HG03045 (cell line): ENCODE measurements around the gene ZEB2.

Experiments used
- ATAC-seq: cut with Tn5 transposase; IDR thresholded peaks from one replicate; pipeline ENCODE4 v1.9.1; 2021; ENCODE audit warnings: mild to moderate bottlenecking, moderate library complexity; ENCODE audit not compliant: unreplicated experiment

Gene ZEB2

DNA sequence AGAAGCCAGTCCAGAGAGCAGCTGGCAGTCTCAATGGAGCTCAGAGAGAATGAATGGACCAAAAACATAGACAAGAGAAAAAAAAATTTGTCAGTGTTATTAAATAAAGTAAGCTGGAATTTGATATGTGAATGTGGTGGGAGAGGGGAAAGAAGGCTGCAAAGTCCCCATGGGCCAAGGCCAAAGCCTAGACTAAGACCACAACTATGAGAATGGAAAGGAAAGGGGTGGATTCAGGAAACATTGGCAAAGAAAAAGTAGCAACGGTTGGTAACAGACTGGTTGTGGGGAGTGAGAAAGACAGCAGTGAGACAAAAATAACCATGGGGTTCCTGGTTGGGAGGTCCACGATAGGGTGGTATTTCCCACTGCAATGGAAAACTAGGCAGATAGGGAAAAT lies 47.0 kb downstream of the ZEB2 start:
- ATAC-seq = no peak

DNA sequence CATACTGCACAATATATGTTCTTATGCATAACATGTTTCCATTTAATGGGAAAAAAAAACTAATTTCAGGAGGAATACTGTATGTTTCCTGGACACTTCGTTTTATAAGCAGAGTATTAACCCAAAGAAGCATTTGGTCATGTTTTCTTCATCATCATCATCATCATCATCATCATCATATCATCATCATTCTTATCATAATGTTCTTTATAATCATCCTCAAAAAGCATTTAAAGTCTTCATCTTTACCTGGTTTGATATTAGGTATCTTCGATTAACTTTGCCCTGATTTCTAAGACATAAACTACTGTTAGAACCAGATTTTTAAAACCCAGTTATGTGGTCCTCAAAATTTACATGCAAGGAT lies 47.9 kb downstream of the ZEB2 start:
- no peak for ATAC-seq

DNA sequence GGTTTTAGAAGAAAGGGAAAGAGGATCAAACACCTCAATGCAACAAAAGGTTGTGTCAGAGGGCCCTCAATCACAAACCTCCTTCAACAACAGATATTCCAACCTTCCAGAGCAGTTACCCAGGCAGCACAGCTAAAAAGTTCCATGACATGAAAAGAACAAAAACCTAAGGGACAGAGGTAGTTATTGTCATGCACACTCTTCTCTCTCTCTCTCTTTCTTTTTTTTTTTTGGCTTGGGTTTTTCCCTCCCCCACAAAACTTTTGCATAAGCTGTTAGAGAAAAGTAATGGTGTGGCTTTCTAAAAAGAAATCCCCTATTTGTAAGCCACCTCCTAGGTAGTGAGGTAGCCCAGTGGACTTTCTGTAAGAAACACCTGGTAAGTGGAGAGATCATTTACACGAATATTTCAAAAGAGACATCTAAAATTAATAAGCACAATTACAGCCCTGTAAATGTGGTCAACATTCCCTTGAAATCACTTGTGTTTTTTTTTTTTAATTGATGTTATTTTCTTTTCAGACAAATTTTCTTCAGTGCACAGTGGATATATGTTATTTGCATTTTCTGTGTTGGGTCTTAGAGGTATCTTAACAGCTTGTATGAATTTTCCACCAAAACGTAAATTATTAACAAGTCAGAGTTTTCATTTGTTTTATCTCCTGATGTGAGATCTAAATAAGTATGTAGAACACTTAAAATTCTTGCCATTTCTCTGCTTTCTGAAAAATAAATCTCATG lies 48.4 kb downstream of the ZEB2 start:
- ATAC-seq = peak; percentile 92

DNA sequence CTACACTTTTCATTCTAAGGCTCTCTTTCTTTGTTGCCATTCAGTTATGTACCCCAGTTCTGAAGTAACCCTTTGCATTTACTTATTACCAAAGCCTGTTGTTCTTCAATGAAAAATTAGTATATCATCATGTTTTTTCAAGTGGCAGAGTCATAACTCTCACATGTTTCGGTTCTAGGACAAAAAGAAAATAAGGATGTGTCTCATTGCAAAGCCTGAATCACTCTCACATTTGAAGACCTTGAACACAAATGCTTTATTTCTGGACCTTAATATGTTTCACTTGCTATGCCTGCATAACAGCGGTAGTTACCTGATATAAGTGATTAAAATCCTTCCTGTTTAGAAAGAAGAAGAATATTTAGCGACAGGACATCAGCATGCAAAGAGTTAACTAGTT lies 49.1 kb downstream of the ZEB2 start:
- no peak for ATAC-seq

DNA sequence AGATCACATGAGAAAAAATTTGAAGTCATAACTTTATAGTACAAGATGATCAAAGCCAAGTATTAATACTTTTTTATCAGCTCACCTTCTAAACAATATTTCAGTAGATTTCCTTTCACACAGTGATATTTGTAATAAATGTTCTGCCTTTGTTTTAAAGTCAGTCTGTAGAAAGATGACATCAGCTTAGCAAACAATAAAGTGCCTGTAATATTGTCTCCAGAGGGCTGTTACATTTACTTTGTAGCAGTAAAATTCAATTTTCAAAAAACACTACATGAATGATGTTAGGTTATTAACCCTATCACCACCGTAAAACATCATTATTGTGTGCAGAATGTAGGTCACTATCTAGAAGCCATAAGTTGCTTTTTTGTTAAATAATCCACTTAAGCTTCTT lies 49.6 kb downstream of the ZEB2 start:
- ATAC-seq = no peak

DNA sequence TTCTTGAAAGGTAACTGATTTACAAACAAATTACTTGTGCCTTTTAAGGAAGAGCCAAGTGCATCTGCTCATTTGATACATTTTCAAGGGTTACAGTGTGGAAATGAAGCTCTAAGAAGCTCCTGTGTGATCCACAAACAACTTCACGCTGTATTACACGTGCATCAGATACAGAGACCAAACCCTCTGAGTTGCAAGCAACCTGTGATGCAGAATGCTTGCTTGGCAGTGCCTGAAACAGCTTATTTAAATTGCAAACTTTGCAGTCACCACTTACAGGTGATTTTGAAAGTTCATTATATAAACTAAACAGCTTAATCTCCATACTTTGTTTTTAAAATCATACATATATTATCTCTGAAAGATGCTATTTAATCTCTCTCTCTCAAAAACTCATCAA lies 50.1 kb downstream of the ZEB2 start:
- no peak for ATAC-seq

DNA sequence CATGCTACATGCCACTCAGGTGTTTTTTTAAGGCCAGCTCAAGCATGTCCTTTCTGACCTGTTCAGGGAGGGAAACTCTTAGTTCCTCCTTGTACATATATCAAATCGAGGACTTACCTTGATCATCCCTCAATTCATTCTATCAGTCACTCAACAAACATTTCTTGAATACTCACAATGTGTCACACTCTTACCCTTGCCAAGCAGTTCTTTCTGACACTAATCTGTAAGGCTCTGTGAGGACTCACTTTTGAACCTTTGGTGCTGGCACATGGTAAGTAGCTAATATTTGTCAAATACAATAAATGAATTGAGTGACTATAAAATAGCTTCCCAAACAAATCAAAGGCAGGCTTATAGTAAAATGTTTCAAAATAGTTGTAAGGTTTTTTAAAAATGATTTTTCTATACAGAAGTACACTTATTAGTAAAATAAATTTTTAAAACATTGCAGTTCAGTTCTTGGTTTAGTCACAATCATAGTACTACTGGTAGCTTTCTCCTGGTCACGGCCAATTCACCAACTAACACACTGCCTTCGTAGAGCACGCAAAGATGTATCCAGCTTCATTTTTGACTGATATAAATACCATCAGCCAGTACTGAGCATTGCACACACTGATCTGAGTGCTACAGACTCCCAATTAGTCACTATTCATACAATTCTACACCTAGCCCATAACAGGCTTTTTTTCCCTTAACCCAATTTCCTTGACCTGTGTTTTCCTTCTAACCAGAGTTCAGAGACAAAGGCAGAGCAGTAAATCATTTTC lies 50.9 kb downstream of the ZEB2 start:
- ATAC-seq = no peak

DNA sequence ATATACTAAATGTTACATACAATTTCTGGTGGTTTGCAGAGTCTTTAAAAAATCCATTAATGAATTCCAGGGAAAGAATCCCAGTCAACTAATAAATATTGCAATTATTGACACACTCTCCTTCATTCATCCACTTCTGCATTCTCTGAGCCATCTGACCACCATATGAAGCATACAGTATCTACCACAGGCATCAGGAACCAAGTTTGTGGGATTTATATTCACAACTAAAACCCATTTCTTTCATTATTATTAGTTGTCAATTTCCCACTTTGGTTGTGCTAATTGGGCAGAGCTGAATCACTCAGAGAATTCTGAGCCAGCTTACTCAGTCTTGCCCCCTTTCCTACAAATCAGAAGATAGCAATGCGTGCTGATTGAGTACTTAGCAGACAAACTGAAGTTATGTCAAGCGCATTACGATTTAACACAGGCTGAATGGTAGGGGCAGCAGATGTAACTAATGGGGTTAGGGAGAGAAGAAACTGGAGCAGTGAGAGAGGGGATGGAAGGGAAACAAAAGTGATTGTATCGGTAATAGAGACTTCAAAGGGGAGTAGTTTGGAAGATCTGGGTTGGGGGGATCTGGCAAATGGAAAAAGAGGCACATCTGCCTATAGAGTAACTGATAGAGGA lies 52.3 kb downstream of the ZEB2 start:
- no peak for ATAC-seq

DNA sequence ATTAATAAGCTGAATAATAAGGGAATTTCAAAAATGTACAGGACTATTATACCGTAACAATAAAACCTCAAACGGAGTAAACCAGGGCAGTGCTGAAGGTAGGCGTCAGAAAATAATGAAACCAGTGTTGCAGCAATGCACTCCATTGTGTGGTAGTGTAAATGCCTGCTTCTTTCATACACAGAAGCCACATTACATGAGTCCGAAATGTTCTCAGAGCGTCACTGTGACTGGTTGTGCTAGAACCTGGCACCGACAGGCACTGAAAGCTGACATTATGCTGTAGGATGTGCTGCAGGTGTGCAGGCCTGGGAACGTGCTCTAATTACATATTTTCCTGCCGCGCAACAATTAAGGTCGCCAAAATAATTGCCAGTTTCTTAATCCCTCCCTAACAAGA lies 53.3 kb downstream of the ZEB2 start:
- ATAC-seq = no peak

DNA sequence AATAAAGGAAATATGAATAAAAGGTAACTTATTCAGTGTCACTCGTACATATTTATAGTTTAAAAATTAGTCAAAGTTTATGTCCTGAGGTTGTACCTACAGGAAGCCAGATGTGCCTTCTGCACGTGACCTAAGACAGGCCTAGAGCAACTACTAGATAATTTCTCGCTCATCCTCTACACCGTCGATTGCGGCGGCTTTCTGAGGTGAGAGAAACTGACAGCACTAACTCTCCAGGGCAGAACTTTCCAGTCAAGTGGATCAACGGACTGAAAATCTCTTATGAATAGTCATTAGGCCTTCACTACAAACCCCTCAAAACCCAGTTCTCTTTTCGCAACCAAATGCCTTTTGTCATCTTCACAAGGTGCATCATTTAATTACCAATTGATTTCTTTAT lies 54.2 kb downstream of the ZEB2 start:
- ATAC-seq = no peak

DNA sequence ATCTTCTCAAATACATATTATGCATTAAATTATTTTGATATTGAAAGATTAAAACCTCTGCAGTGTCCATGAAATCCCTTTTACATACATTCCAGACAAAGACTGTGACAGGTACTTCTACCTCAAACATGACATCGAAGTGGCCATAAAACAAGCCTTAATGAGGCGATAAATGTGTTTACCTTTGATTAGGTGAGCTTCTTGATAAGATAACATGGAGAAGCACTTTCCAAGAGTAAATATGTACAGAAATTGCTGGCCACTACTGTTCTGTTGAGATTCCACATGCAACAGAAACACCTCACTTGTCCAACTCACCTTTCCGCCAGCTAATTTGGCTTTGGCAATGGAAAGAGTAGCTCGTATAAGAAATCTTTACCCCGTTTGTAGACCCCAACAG lies 55.2 kb downstream of the ZEB2 start:
- no peak for ATAC-seq

DNA sequence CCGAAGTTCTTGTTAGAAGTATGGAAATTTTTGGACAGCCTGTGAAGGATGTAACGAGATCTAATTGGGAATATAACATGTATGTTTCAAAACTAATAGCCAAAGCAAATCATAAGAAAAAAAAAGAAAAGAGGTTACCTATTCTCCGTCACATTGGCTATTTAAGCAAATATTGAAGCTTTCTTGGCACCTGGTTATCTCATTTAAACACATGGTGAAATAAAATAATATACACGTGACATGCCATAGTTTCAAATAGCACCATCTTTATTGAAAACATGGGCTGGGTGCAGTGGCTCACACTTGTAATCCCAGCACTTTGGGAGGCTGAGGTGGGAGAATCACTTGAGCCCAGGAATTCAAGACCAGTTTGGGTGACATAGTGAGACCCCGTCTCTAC lies 56.7 kb downstream of the ZEB2 start:
- no peak for ATAC-seq

DNA sequence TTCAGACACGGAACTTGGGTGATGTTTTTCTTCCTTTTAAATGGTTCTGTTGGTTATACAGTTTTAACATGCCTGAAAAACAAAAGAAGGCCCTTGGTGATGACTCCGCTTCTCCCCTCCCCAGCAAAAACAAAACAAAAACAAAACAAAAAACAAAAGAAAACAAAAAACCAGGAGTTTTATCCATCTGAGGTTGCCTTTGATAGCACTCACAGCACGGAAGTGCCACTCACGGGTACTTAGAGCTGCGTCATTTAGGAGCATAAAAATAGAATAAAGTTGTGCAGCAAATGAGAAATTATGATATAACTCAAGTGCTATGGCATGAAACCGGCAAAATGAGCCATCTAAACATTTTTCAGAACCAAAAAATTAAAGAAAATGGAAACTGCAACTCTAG lies 57.7 kb downstream of the ZEB2 start:
- no peak for ATAC-seq

DNA sequence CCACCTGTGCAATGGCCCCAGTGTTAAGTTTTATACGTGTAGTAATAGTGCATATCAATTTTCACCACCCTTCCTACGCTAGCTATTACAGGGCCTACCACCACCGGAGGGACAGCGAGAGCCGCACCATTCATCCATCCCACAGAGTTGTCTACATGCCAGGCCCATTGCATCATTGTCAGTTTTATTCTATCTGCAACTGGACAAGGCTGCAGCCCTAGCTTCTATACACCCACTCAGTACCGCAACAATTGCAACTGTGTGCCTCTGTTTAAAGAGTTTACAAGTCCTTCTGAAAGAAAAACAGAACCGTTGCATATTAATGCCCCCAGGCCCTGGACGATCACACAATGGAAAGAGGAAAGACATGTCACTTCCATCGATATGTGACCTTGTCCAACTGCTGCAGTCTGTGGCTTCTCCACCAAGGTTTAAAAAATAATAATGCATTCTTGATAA lies 58.6 kb downstream of the ZEB2 start:
- ATAC-seq = no peak

DNA sequence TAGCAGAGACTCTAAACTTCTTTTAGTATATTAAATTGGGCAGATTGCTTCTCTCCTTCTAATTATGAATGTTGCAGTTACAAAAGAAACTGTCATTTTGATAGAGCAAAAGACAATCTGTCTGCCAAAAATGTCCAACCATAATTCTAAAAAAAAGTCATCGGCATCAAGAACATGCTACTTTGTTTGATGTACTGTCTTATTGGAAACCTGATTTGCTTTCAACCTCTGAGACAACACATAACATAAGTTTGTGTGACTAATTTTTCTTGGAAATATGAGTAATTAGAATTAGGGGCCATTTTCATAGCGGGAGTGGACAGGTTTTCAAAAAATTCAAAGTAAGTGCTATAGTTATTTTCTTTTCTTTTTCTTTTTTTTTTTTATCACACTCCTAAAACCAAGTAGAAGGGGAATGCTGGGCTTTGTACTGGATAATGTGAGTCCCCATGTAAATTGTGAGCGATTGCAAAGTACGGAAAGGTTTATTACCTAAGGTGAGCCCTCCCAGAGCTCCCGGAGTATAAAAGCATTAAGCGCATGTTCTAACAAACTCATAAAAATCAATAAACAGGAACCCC lies 59.1 kb downstream of the ZEB2 start:
- ATAC-seq = no peak

DNA sequence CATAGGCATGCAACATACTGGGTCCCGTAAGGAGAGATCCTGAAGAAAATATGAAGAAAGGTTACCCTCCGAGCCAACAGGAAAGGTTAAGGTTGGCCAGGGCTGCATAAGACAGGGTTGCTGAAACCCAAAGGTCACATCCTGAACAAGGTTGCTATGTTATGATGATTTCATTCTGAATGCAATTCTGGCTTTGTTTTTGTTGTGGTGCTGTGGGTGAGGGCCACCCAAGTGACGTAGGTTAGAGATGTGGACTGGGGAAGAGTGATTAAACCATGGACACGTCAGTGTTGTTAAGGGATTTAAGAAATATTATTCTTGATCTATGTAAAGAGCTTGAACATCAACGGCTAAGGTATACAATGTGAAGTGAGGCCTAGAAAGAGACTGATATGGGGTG lies 60.0 kb downstream of the ZEB2 start:
- no peak for ATAC-seq

DNA sequence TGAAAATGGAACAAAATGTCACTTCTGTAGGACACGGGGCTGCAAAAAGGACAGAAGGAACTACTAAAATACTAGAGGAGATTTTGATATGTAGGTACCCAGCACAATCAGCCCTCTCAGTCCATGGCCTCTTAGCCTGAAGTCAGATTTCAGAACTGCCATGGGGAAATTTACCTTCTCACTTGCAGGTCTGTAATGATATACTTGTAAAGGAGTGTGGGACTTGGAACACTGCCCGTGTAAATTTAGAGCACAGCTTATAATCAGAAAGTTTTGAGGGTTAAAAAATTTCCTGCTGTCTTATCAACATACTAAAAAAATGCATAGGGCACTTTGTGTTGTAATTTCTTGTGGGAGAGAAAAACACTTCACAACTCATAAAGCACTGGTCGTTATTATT lies 60.6 kb downstream of the ZEB2 start:
- ATAC-seq = no peak

DNA sequence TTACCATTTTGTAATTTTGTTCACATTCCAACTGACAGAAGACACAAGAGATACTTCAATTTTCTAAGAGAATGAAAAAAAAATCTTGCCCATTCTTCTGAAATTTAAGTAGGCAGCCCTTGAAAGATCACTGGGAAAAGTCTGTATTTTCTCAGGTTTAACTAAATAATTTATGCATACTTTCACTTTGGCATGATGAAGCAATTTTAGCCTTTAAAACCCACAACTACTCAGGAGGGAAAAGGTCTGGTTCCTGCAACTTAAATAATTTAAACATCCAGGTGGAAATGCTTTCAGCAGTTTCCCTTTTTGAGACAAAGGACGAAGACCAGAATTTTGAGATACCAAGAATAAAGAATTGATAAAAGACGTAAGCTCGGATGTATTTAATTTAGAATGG lies 61.4 kb downstream of the ZEB2 start:
- no peak for ATAC-seq

DNA sequence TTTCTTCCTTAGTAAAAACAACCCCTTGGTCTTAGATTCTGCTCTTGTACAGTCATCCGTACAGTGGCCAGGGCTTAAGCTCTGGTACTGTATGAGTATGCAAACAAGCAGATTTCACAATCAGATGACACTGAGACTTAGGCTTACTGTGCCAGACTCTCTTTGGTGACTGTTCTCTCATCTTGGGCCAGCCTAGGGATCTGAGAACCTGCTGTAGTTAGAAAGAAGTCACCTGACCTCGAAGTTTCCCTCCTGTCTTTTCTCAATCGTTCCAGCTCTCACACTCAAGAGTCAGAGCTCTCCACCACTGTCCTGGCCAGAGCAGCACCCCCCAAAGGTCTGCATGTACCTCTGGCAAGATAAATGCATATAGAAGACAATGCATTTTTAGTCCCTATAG lies 63.2 kb downstream of the ZEB2 start:
- ATAC-seq = peak; percentile 82

DNA sequence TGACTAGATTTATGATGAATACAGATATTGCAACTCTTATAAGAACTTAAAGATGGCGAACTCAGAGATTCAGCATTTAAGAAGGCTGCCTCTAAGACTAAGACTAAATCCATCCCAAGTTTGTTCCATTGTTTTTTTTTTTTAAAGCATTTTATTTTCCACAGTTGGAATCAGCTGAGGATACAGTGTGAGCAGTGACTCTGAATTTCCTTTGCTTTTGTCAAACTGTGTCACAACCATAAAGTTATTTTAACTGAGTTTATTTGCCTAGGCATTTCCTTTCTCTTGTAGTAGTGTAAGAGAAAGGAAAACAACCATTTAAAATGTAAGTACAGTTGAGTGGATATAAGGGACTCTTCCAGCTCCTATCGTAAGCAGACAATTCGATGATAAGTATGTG lies 63.9 kb downstream of the ZEB2 start:
- ATAC-seq = no peak

DNA sequence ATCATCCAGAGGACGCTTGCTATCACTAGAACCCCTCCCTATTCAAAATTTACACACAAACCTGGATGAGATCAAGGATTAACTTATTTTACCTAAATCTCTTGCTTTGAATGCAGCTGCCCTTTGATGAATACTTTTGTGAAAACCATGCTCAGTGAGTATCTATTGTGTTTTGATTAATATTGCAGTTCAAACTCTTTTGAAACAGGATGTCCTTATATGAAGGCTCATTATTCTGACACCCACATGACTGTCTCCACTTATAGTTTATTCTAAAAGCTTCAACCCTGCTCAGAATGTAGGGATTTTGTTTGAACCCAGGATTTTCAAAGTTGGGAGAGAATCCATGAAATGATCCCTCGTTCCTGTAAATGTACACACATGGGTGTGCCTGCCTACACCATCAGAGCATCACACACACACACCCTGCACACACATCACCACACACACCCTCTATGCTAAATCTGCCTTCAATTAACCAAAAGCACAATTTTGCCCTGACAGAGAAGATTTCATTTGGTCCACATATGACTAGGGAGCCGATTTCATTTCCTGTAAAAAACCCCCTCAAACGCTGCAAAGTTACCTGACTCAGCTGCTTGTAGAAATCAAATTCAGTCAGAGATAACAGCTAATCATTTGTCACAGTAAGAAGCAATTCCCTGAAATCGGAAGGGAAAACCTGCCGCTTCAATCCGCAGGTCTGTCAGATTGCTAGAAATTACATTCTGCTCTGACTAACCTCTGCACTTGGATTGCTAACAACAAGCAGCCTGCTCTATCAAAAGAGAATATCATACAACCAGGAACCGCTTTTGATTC lies 65.2 kb downstream of the ZEB2 start:
- ATAC-seq = peak; percentile 51
